Neural progenitor cell (in vitro differentiated cells): ENCODE results near the gene EPHB1. TPM values are rescaled to one million over a fixed set of nuclear protein-coding genes. Genes with fewer than 3 reads are reported as not detected.

Source experiments
- DNase-seq: peaks from one replicate; pipeline ENCODE4 v3.0.0-alpha.2; 2016; ENCODE audit warnings: low spot score
- H2AFZ ChIP-seq: fragments of 200-600 bp; sonication (generic); replicated peaks from 2 replicates; pipeline ENCODE4 v1.6.1; 2016; ENCODE audit warnings: antibody characterized with exemption
- H3F3A ChIP-seq: fragments of 200-600 bp; sonication (generic); 2 replicates; pipeline ENCODE4 v1.6.1; 2016; ENCODE audit warnings: antibody characterized with exemption, low read depth
- H3K27ac ChIP-seq: fragments of 200-600 bp; sonication (generic); 2 replicates; pipeline ENCODE4 v1.5.1; 2016; ENCODE audit warnings: mild to moderate bottlenecking
- H3K27me3 ChIP-seq: fragments of 200-600 bp; sonication (generic); 2 replicates; pipeline ENCODE4 v1.6.1; 2016; ENCODE audit warnings: mild to moderate bottlenecking, moderate library complexity
- H3K36me3 ChIP-seq: fragments of 200-600 bp; sonication (generic); 2 replicates; pipeline ENCODE4 v1.5.1; 2016
- H3K4me1 ChIP-seq: fragments of 200-600 bp; sonication (generic); 2 replicates; pipeline ENCODE4 v1.6.1; 2016; ENCODE audit warnings: mixed run types
- H3K4me2 ChIP-seq: fragments of 200-600 bp; sonication (generic); 2 replicates; pipeline ENCODE4 v1.6.1; 2016
- H3K4me3 ChIP-seq: fragments of 200-600 bp; sonication (generic); 2 replicates; pipeline ENCODE4 v1.5.1; 2016
- H3K79me2 ChIP-seq: fragments of 200-600 bp; sonication (generic); 2 replicates; pipeline ENCODE4 v1.6.1; 2016; ENCODE audit warnings: low read depth
- H3K9ac ChIP-seq: fragments of 200-600 bp; sonication (generic); 2 replicates; pipeline ENCODE4 v1.6.1; 2016
- H3K9me3 ChIP-seq: fragments of 200-600 bp; sonication (generic); 2 replicates; pipeline ENCODE4 v1.5.1; 2016; ENCODE audit warnings: low read depth
- H4K20me1 ChIP-seq: fragments of 200-600 bp; sonication (generic); 2 replicates; pipeline ENCODE4 v1.6.1; 2016; ENCODE audit warnings: low read depth
- H3K27ac Mint-ChIP-seq: 3 replicates; pipeline ENCODE4 v1.8.0; 2021; ENCODE audit warnings: mixed read lengths
- H3K27me3 Mint-ChIP-seq: 2 replicates; pipeline ENCODE4 v1.8.0; 2022; ENCODE audit warnings: low read depth, mild to moderate bottlenecking, inconsistent platforms, moderate library complexity, mixed read lengths; ENCODE audit not compliant: insufficient read depth
- H3K36me3 Mint-ChIP-seq: 3 replicates; pipeline ENCODE4 v1.8.0; 2021; ENCODE audit warnings: mixed read lengths
- H3K4me1 Mint-ChIP-seq: 3 replicates; pipeline ENCODE4 v1.8.0; 2021; ENCODE audit warnings: mixed read lengths
- H3K4me3 Mint-ChIP-seq: 3 replicates; pipeline ENCODE4 v1.8.0; 2021; ENCODE audit warnings: mild to moderate bottlenecking, moderate library complexity, mixed read lengths
- H3K9me3 Mint-ChIP-seq: 3 replicates; pipeline ENCODE4 v1.8.0; 2020; ENCODE audit warnings: mixed read lengths
- CTCF ChIP-seq: fragments of 200-600 bp; sonication (generic); IDR thresholded peaks from 2 replicates; pipeline ENCODE4 v1.5.1; 2017; ENCODE audit warnings: antibody characterized with exemption, mild to moderate bottlenecking
- EZH2 ChIP-seq: fragments of 200-600 bp; sonication (generic); IDR thresholded peaks from 2 replicates; pipeline ENCODE4 v1.6.1; 2017; ENCODE audit warnings: antibody characterized with exemption, mild to moderate bottlenecking, moderate library complexity
- EZH2phosphoT487 ChIP-seq: fragments of 200-600 bp; sonication (generic); IDR thresholded peaks from 2 replicates; pipeline ENCODE4 v1.6.1; 2017; ENCODE audit warnings: antibody characterized with exemption
- total RNA-seq: library from RNA; depleted of rRNA; stranded (reverse); fragments of >200 nt; gene quantifications from 2 replicates; pipeline ENCODE4 v1.2.3, GENCODE V29; 2015; ENCODE audit warnings: low replicate concordance

The EPHB1 gene
- total RNA-seq, 1 donor from 2014 or later = 9.1 TPM

- peaks cover 19% of the 10 kb centered on the region for H3K4me1 Mint-ChIP-seq
- H3K4me3 ChIP-seq = no peak overlapping the region
Observed at GRCh38 chr3:134972836-134973455, 177.9 kb downstream of the EPHB1 start.

GRCh38 chr3:134974624-134975023, 179.6 kb downstream of the EPHB1 start:
- H3K4me2 ChIP-seq = no peak overlapping the region
- no peak overlapping the region for H3K27ac Mint-ChIP-seq
- no peaks in the 10 kb centered on the region for H3K27me3 ChIP-seq
- peaks cover 17% of the 10 kb centered on the region for H3K4me1 ChIP-seq
- H2AFZ ChIP-seq = no peak overlapping the region
- H3K36me3 Mint-ChIP-seq = no peaks in the 10 kb centered on the region
- no peaks in the 10 kb centered on the region for H4K20me1 ChIP-seq
- H3K36me3 ChIP-seq = no peaks in the 10 kb centered on the region
- no peak for TF ChIP-seq EZH2phosphoT487
- no peak for TF ChIP-seq EZH2
- TF ChIP-seq CTCF = no peak
- H3K9me3 Mint-ChIP-seq = no peaks in the 10 kb centered on the region
- no peak overlapping the region for H3K27ac ChIP-seq
- peaks cover 19% of the 10 kb centered on the region for H3K4me1 Mint-ChIP-seq
- no peak for DNase-seq
- H3K4me3 Mint-ChIP-seq = no peak overlapping the region
- H3K9ac ChIP-seq = no peak overlapping the region
- H3K4me3 ChIP-seq = no peak overlapping the region
- no peaks in the 10 kb centered on the region for H3K79me2 ChIP-seq
- H3F3A ChIP-seq = peaks cover 3% of the 10 kb centered on the region
- no peaks in the 10 kb centered on the region for H3K9me3 ChIP-seq
- no peaks in the 10 kb centered on the region for H3K27me3 Mint-ChIP-seq

More at GRCh38 chr3:134972836-134973455, 177.9 kb downstream of the EPHB1 start:
- Histone ChIP-seq H3K79me2 (no peaks in the 10 kb centered on the region), H2AFZ (no peak overlapping the region), H3K36me3 (no peaks in the 10 kb centered on the region), H4K20me1 (no peaks in the 10 kb centered on the region), H3K4me2 (no peak overlapping the region), H3K27ac (no peak overlapping the region), H3F3A (peaks cover 3% of the 10 kb centered on the region), H3K27me3 (no peaks in the 10 kb centered on the region), H3K4me1 (peaks cover 17% of the 10 kb centered on the region), H3K9me3 (no peaks in the 10 kb centered on the region), H3K9ac (no peak overlapping the region)
- no peak overlapping the region for H3K27ac Mint-ChIP-seq
- H3K4me3 Mint-ChIP-seq = no peak overlapping the region
- peaks cover 3% of the 10 kb centered on the region for H3K36me3 Mint-ChIP-seq
- H3K27me3 Mint-ChIP-seq = no peaks in the 10 kb centered on the region
- no peak for DNase-seq
- peaks cover 5% of the 10 kb centered on the region for H3K9me3 Mint-ChIP-seq
- TF ChIP-seq EZH2phosphoT487 (no peak), CTCF (no peak), EZH2 (no peak)

GRCh38 chr3:134976948-134977347, 181.9 kb downstream of the EPHB1 start:
- Mint-ChIP-seq H3K36me3 (peaks cover 1% of the 10 kb centered on the region), H3K27me3 (no peaks in the 10 kb centered on the region), H3K9me3 (no peaks in the 10 kb centered on the region), H3K4me3 (no peak overlapping the region), H3K27ac (no peak overlapping the region), H3K4me1 (peaks cover 2% of the 10 kb centered on the region)
- no peaks in the 10 kb centered on the region for H3K79me2 ChIP-seq
- no peak overlapping the region for H3K4me2 ChIP-seq
- no peaks in the 10 kb centered on the region for H3K27me3 ChIP-seq
- H3K4me1 ChIP-seq = peaks cover under 1% of the 10 kb centered on the region
- no peak overlapping the region for H3K9ac ChIP-seq
- DNase-seq = no peak
- no peaks in the 10 kb centered on the region for H3K9me3 ChIP-seq
- no peak overlapping the region for H3K27ac ChIP-seq
- no peaks in the 10 kb centered on the region for H3K36me3 ChIP-seq
- H3K4me3 ChIP-seq = no peak overlapping the region
- no peaks in the 10 kb centered on the region for H3F3A ChIP-seq
- H4K20me1 ChIP-seq = no peaks in the 10 kb centered on the region
- TF ChIP-seq CTCF (peak; percentile 19), EZH2 (no peak), EZH2phosphoT487 (no peak)
- H2AFZ ChIP-seq = no peak overlapping the region
